Ascending aorta (tissue), 1 donor: ENCODE measurements around the gene HEXIM2. TPM values are rescaled to one million over a fixed set of nuclear protein-coding genes. Genes with fewer than 3 reads are reported as not detected.

Experiments
- total RNA-seq: library from RNA; depleted of rRNA; stranded (reverse); fragments of >200 nt; gene quantifications from one replicate; pipeline ENCODE4 v1.1.0, GENCODE V29; 2016

Gene HEXIM2
- total RNA-seq, 1 donor from 2014 or later, result 1.4 TPM

Other genes with a start within 250 kb of the HEXIM2 start
- gene GFAP, start 246.4 kb upstream of the HEXIM2 start, total RNA-seq, result 1.7 TPM
- not detected for gene KIF18B, start 214.1 kb upstream of the HEXIM2 start, total RNA-seq
- not detected for gene C1QL1, start 193.6 kb upstream of the HEXIM2 start, total RNA-seq
- gene DCAKD, start 110.2 kb upstream of the HEXIM2 start, total RNA-seq, result 5.0 TPM
- gene NMT1, start 100.6 kb upstream of the HEXIM2 start, total RNA-seq, result 89.7 TPM
- gene PLCD3, start 29.4 kb upstream of the HEXIM2 start, total RNA-seq, result 65.5 TPM
- gene ACBD4, start 26.2 kb upstream of the HEXIM2 start, total RNA-seq, result 14.7 TPM
- gene HEXIM1, start 13.4 kb upstream of the HEXIM2 start, total RNA-seq, result 23.7 TPM
- gene FMNL1, start 60.0 kb downstream of the HEXIM2 start, total RNA-seq, result 10.7 TPM
- gene SPATA32, start 100.2 kb downstream of the HEXIM2 start, total RNA-seq, result not detected
- gene MAP3K14, start 155.1 kb downstream of the HEXIM2 start, total RNA-seq, result 7.7 TPM